Measurements from ENCODE around the gene S1PR1.

S1PR1 gene

GRCh38 chr1:101282314-101283038 lies 45.7 kb downstream of the S1PR1 start:
- no peak for DNase-seq

DNA sequence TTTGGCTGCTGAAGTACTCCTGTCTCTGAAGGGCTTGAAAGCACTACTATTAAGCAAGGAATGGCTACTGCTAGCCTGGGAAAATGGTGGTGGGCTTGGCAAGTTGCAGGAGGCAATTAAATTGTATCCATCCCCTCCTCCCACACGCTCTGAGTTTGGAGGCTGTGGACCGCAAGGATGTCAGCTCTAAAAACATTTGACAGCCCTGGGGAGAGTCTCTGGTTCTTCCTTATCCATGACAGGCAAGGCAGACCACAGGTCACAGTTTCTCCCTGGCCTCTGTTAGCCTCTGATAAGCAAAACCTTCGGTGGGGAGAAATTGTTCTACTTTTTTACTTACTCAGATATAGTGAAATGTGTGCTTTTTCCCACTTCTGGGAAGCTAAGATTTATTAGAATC lies 46.6 kb downstream of the S1PR1 start:
- DNase-seq: no peak

DNA sequence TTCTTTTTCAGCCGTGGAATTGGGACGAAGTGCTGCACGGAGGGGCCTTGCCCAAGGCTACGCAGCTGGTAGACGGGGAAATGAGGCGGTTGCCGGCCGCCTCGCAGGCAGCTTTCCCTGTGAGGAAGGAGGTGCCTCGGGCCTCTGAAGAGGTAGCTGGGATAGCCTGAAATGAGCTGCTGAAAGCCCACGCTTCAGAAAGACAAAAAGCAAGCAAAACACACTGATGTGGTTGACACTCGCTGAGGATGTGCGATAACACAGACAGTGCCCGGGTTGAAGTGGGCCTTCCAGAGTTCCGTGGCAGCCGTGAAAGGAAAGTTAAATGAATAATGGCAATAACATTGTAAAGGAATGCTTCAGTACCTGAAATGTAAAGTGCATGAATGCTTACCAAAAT lies 47.2 kb downstream of the S1PR1 start:
- DNase-seq: peak; percentile 59

- DNase-seq: no peak
Observed at GRCh38 chr1:101284622-101285218, 47.9 kb downstream of the S1PR1 start.

GRCh38 chr1:101285922-101286570 lies 49.2 kb downstream of the S1PR1 start:
- no peak for DNase-seq

- DNase-seq: peak; percentile 88
Observed at GRCh38 chr1:101288491-101288944, 51.7 kb downstream of the S1PR1 start.

DNA sequence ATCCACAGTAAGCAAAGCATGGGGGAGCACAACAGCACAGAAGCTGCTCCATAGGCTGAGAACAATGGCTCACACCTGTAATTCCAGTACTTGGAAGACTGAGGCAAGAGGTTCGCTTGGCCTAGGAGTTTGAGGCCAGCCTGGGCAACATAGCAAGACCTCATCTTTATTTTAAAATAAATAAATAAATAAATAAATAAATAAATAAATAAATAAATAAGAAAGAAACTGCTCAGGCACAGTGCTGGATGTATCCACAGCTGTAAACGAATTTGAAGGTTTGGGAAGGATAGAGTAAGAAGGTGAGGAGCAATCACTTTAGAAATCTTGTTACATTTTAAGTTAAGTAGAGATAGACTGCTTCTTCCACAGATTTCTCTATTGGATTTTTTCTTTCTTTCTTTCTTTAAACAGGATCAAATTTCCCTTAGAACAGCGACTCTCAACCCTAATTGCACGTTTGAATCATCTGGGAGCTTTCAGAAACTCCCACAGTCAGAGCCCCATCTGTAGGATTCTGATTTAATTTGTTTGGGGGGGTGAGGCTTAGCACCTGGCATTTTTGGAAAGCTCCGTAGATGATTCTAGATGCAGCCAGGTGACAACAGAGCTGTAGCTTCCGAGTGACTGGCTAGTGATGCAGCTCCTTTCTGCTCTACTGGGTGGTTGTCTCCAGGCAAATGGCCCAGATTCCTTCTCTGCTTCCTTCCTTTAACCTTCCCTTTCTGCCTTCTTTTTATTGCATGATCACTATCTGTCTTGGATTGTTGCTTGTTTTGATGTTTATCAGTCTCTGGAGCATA lies 53.5 kb downstream of the S1PR1 start:
- no peak for DNase-seq

All from CD4-positive, alpha-beta T cell treated with Interleukin-17A for 1 hour (primary cell).